ENCODE data around the gene GPATCH3.
A peak's percentile ranks its signal among the peaks of the same experiment; 100 is the strongest.

The GPATCH3 gene

GRCh38 chr1:26915204-26915842, 15.1 kb upstream of the GPATCH3 start:
- DNase-seq: no peak
- TF ChIP-seq CTCF (IDR thresholded peaks at IDR 0.05; ENCODE audit: low read depth, low read length): no peak
- Histone ChIP-seq H3K9me3 (no peaks in the 10 kb centered on the region), H3K36me3 (no peaks in the 10 kb centered on the region), H3K27me3 (no peaks in the 10 kb centered on the region), H3K4me1 (peaks cover 8% of the 10 kb centered on the region), H3K4me3 (ENCODE audit: low read depth, low read length) (no peak overlapping the region)

GRCh38 chr1:26913754-26914619, 13.7 kb upstream of the GPATCH3 start, which contains the start of gene NR0B2:
NR0B2 (minus strand) TSS chr1:26913975; CDS start chr1:26913940, 35 bp downstream.
- TF ChIP-seq CTCF (IDR thresholded peaks at IDR 0.05; ENCODE audit: low read depth, low read length): no peak
- no peaks in the 10 kb centered on the region for H3K27me3 ChIP-seq

GRCh38 chr1:26913389-26913753, 13.1 kb upstream of the GPATCH3 start:
- no peak for TF ChIP-seq CTCF (IDR thresholded peaks at IDR 0.05; ENCODE audit: low read depth, low read length)
- Histone ChIP-seq H3K27me3 (no peaks in the 10 kb centered on the region), H3K36me3 (no peaks in the 10 kb centered on the region), H3K4me3 (ENCODE audit: low read depth, low read length) (no peak overlapping the region), H3K4me1 (peaks cover 8% of the 10 kb centered on the region), H3K9me3 (no peaks in the 10 kb centered on the region)
- no peak for DNase-seq

More at GRCh38 chr1:26913754-26914619, 13.7 kb upstream of the GPATCH3 start, which contains the start of gene NR0B2:
- Histone ChIP-seq H3K9me3 (no peaks in the 10 kb centered on the region), H3K4me3 (ENCODE audit: low read depth, low read length) (no peak within 1 kb of the TSS), H3K36me3 (no peaks in the 10 kb centered on the region), H3K4me1 (peaks cover 8% of the 10 kb centered on the region)
- DNase-seq: peak; percentile 57

GRCh38 chr1:26912147-26912490, 11.9 kb upstream of the GPATCH3 start:
- no peak overlapping the region for H3K4me3 ChIP-seq (ENCODE audit: low read depth, low read length)
- no peaks in the 10 kb centered on the region for H3K27me3 ChIP-seq
- DNase-seq: no peak
- no peaks in the 10 kb centered on the region for H3K36me3 ChIP-seq
- peaks cover 8% of the 10 kb centered on the region for H3K4me1 ChIP-seq
- H3K9me3 ChIP-seq: no peaks in the 10 kb centered on the region
- no peak for TF ChIP-seq CTCF (IDR thresholded peaks at IDR 0.05; ENCODE audit: low read depth, low read length)

- Histone ChIP-seq H3K27me3 (no peaks in the 10 kb centered on the region), H3K9me3 (no peaks in the 10 kb centered on the region), H3K4me1 (peaks cover 8% of the 10 kb centered on the region), H3K4me3 (ENCODE audit: low read depth, low read length) (no peak overlapping the region), H3K36me3 (no peaks in the 10 kb centered on the region)
- no peak for TF ChIP-seq CTCF (IDR thresholded peaks at IDR 0.05; ENCODE audit: low read depth, low read length)
- DNase-seq: no peak
These were observed 11.3 kb upstream of the GPATCH3 start for GRCh38 chr1:26911399-26912146.
